Measurements from ENCODE around the gene AQP6.
A peak's percentile ranks its signal among the peaks of the same experiment; 100 is the strongest.

DNA sequence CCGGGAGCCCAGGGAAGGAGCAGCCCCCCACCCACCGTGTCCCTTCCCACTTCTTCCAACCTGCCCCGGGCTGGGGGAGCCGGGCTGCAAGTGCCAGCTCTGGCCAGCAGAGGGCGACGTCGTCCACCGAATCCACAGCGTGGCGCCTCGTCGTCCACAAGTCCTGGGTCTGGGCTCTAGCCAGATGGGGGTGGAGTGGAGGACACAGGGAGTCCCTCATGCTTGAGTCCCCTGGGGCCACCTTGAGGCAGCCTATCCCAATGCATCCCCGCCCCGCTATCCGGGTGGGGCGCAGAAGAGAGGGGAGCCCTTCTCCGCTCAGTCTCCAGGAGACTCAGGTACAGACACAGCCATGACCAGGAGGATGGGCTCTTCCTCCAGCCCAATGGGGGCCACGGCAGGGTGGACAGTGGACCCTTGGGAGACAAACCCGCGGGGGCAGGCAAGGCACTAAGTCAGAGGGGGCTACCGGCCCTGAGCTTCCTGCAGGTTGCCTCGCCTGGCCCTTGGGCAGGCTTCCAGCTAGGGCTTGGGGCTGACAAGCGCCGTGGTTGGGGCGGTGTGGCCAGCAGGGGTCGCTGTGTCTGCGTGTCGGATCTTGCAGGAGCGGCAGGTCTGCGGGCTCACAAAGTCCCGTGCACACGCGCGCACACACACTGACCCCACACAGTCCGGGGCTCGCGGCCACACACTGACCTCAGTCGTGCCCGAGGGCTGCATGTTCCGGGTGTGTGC lies 5.5 kb upstream of the AQP6 start:
- TF ChIP-seq POLR2A (IDR thresholded peaks at IDR 0.05; ENCODE audit: extremely low read depth, insufficient read length) (no peak), MYC (IDR thresholded peaks at IDR 0.05; ENCODE audit: low read depth, low read length) (peak; percentile 77)
- TF ChIP-seq, protein P1, sequence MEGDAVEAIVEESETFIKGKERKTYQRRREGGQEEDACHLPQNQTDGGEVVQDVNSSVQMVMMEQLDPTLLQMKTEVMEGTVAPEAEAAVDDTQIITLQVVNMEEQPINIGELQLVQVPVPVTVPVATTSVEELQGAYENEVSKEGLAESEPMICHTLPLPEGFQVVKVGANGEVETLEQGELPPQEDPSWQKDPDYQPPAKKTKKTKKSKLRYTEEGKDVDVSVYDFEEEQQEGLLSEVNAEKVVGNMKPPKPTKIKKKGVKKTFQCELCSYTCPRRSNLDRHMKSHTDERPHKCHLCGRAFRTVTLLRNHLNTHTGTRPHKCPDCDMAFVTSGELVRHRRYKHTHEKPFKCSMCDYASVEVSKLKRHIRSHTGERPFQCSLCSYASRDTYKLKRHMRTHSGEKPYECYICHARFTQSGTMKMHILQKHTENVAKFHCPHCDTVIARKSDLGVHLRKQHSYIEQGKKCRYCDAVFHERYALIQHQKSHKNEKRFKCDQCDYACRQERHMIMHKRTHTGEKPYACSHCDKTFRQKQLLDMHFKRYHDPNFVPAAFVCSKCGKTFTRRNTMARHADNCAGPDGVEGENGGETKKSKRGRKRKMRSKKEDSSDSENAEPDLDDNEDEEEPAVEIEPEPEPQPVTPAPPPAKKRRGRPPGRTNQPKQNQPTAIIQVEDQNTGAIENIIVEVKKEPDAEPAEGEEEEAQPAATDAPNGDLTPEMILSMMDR (IDR thresholded peaks at IDR 0.05; ENCODE audit: low read depth, low read length) = peak; percentile 89

Data from NB4 (cell line).